ENCODE measurements around the gene ECI2.

GRCh38 chr6:4103929-4104328, 31.4 kb downstream of the ECI2 start:
- TF ChIP-seq POLR2A (IDR thresholded peaks at IDR 0.05; ENCODE audit: low read depth, low read length): no peak
- TF ChIP-seq, protein P1, sequence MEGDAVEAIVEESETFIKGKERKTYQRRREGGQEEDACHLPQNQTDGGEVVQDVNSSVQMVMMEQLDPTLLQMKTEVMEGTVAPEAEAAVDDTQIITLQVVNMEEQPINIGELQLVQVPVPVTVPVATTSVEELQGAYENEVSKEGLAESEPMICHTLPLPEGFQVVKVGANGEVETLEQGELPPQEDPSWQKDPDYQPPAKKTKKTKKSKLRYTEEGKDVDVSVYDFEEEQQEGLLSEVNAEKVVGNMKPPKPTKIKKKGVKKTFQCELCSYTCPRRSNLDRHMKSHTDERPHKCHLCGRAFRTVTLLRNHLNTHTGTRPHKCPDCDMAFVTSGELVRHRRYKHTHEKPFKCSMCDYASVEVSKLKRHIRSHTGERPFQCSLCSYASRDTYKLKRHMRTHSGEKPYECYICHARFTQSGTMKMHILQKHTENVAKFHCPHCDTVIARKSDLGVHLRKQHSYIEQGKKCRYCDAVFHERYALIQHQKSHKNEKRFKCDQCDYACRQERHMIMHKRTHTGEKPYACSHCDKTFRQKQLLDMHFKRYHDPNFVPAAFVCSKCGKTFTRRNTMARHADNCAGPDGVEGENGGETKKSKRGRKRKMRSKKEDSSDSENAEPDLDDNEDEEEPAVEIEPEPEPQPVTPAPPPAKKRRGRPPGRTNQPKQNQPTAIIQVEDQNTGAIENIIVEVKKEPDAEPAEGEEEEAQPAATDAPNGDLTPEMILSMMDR (IDR thresholded peaks at IDR 0.05; ENCODE audit: extremely low read depth in 1 of 2, insufficient read depth in 1 of 2, low read depth in 1 of 2, low read length in 2 of 2): no peak
